Ramos (cell line): ENCODE data around the gene TMEM212.

Experiments used
- in situ Hi-C: fragments of 300-500 bp; cut with MboI; formaldehyde crosslinking; loops from one replicate; pipeline ENCODE4 v1.14.3; 2022; ENCODE audit warnings: low sequenced_read_pairs; ENCODE audit not compliant: unreplicated experiment

Gene TMEM212

GRCh38 chr3:171832989-171833388 lies 10.2 kb upstream of the TMEM212 start:
- in situ Hi-C loops, result no loop called here

GRCh38 chr3:171833789-171834460 lies 9.2 kb upstream of the TMEM212 start:
- in situ Hi-C loops, result no loop called here

DNA sequence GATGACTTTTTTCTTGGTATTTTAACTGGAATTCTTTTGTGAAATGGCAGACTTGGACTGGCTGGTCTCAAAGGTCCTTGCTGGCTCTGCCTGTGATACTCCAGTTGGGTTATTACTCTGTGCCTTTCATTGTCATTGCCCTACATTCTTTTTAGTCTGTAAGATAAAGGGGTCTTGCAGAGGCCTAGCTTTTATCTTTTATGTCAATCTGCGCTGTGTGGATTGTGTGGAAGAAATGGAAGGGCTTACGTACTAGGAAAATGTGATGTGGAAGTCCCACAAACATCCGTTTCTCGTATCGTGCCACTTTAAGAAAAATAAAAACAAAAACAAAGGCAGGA lies 8.7 kb upstream of the TMEM212 start:
- in situ Hi-C loops, result no loop called here

GRCh38 chr3:171835116-171835515 lies 8.0 kb upstream of the TMEM212 start:
- in situ Hi-C loops, result no loop called here

DNA sequence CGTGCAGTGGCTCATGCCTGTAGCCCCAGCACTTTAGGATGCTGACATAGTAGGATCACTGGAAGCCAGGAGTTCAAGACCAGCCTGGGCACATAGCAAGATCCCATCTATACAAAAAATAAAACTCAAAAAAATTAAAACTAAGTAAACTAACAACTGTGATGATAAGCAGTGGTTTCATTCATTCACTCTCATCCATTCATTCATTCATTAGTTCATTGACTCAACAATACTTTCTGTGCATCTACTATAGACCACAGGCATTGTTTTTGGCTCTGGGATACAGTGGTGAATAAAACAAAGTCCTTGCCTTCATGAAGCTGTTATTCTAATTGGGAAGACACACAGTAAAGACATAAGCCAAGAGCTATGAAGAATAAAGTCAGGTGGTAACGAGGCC lies 7.5 kb upstream of the TMEM212 start:
- in situ Hi-C loops, result no loop called here

- in situ Hi-C loops, result no loop called here
Measured at GRCh38 chr3:171836855-171837254, 6.3 kb upstream of the TMEM212 start.

DNA sequence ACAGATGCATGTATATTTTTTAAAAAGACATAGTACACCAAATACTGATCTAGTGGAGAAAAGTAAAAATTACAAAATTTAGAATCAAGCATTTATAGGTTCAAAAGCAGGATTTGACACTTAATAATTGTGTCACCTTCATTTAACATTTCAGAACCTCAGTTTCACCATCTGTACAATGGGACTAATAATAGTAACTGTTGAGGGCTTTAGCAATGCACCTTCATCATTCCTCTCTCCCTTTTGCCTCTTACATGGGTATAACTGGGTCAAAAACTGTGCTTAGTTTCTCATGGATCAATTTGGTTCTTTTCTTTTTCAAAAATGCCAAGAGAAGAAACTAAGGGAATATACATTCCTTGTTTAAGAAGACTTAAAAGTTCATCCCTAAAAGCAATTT lies 5.5 kb upstream of the TMEM212 start:
- in situ Hi-C loops, result no loop called here

- in situ Hi-C loops, result no loop called here
Measured at GRCh38 chr3:171838218-171838720, 4.9 kb upstream of the TMEM212 start.

DNA sequence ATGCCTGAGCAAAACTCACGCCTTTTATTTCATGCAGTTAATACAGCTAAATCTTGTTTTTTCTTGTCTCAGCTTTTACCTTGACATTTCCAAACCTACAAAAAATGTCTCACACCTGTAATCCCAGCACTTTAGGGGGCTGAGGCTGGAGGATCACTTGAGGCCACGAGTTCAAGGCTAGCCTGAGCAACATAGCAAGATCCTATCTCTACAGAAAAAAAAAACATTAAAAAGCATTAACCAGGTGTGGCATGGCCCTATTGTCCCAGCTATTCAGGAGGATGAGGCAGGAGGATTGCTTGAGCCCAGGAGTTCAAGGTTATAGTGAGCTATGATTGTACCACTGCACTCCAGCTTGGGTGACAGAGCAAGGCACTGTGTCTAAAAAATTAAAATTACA lies 3.9 kb upstream of the TMEM212 start:
- in situ Hi-C loops, result no loop called here

- in situ Hi-C loops, result no loop called here
Measured at GRCh38 chr3:171840445-171840810, 2.7 kb upstream of the TMEM212 start.

DNA sequence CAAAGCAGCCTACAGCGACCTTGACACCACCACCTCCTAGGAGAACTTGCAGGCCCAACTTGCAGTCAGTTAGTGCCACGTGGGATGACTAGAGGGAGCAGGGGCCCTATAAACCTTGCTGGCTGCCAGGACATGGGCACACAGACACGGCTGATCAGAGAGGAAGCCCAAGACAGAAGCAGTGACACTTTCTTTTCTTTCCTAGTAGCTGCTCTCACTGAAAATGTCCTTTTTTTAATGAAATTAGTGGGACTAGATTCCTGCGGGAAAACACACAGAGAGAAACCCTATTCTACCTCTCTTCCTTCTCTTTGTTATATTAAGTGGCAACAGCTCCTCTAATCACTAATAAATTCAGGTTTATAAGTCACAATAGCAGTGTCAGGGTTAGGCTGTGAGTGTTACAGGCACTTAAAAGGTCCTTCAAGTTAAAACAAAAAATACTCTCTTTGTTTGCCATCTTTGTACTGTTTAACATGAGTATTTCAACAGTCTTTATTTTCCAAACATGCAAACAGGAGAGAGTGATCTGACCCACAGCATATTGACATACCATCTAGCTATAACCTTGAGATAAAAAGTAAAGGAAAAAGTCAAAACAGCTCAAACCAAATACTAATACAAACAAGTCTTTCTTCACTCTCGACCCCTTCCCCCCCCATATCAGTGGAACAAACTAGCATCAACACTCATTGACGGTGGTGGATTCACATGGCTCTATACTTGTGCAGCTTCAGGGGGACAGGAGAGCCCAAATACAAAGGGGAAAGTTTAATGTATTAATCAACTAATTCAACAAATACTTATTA lies 2.1 kb upstream of the TMEM212 start:
- in situ Hi-C loops, result no loop called here

DNA sequence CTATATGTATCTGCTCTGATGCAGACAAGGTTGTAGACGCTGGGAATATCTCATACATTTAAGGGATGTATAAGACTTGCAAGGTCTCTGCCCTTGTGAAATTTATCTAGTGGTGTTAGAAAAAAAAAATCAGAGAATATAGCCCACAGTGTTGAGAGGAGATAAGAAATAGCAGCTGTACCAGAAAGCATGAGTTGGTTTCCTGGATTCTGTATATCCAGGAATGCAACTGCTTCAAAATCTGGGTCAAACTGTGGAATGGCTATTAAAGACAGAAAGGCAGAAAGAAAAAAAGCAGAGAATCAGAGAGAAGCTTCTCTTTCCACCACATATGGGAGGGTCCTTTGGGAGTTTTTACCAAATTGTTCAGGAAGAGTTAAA lies 1.5 kb upstream of the TMEM212 start:
- in situ Hi-C loops, result no loop called here

- in situ Hi-C loops, result no loop called here
Measured at GRCh38 chr3:171844873-171845272, 1.7 kb downstream of the TMEM212 start.

- in situ Hi-C loops, result no loop called here
Measured at GRCh38 chr3:171845481-171846284, 2.5 kb downstream of the TMEM212 start.

DNA sequence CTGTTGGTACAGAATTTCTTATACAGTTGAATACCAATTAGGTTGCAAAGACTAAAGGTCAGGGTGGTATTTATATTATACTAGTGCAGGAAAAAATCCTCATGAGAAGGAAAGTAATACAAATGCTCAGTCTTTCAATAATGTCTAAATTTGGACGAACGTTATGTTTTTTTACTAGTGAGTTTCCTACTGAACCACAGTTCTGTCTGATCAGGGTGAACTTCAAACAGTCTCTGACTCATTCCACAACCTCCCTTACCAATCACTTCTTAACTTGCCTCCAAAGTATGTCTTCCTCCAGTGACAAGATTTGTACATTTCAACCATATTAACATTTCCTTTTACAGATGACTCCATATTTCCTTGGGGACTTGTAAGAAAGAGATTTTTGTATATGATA lies 3.4 kb downstream of the TMEM212 start:
- in situ Hi-C loops, result no loop called here

DNA sequence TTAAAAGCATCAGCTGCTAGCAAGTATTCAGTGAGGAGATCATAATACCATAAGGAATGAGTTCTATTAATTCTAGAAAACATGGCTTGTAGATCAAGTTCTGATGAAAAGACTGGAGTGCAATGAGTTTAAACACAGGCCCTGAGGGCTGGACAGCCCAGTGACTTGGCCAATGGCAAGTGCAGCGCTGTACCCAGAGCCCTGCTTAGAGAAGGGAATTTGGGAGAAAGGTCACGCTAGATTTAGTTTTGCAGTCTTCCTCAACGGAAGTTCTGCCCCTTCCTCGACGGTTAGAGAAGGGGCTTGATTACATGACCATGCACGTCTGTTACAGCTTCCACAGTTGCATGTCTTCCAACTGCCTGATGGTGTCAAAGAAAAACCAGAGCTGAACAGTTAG lies 4.0 kb downstream of the TMEM212 start:
- in situ Hi-C loops, result no loop called here

- in situ Hi-C loops, result no loop called here
Measured at GRCh38 chr3:171847595-171848259, 4.6 kb downstream of the TMEM212 start.

GRCh38 chr3:171849617-171850319 lies 6.6 kb downstream of the TMEM212 start:
- in situ Hi-C loops, result no loop called here

DNA sequence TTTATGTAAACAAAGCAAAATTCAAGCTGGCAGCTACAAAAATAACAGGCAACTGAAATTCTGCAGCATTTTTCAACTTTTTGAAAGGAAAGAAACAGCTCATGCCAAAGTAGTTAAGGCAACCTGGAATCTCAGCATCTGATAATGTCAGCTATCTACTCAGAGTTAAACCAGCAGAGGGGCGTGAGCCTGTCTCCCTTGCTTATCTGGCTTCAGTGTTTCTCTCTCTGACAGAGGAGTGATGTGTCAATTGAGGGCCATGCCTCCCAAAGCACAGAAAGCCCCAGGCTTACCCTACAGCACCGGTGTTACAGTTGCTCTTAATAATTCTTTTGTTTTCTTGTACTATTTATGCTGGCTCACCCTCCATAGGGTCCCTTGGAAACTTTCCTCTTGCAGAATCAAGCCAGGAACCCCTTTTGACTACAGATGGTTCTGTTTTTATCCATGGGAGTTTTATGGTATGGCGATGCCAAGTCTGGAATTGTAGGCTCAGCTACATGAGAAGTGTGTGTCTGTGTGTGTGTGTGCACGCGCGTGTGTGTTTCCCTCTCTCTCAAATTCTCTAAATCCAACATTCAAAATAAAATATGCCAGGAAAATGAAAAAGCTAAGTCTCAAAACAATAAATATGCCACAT lies 7.3 kb downstream of the TMEM212 start:
- in situ Hi-C loops, result no loop called here
